Neural cell (in vitro differentiated cells): Measurements from ENCODE around the gene DLG2.

Experiments
- EP300 ChIP-seq: fragments of 450-650 bp; conservative IDR thresholded peaks from 2 replicates; pipeline ENCODE4 v1.6.1; 2014; ENCODE audit warnings: antibody characterized with exemption, mild to moderate bottlenecking, moderate library complexity; ENCODE audit not compliant: poor library complexity, severe bottlenecking
- EZH2 ChIP-seq: fragments of 200-600, 300-800 bp; shearing (Covaris generic), sonication (generic); IDR thresholded peaks from 2 replicates; pipeline ENCODE4 v1.6.1; 2014; ENCODE audit warnings: antibody characterized with exemption, low read length, borderline replicate concordance, mild to moderate bottlenecking; ENCODE audit not compliant: insufficient read depth, poor library complexity, severe bottlenecking
- POLR2AphosphoS5 ChIP-seq: IDR thresholded peaks from 2 replicates; pipeline ENCODE4 v1.6.1; 2012
- RAD21 ChIP-seq: fragments of 450-650 bp; conservative IDR thresholded peaks from 2 replicates; pipeline ENCODE4 v1.6.1; 2014; ENCODE audit warnings: antibody characterized with exemption, mild to moderate bottlenecking, moderate library complexity
- REST ChIP-seq: IDR thresholded peaks from 2 replicates; pipeline ENCODE4 v1.6.1; 2012; ENCODE audit warnings: borderline replicate concordance
- SMC3 ChIP-seq: fragments of 450-650 bp; conservative IDR thresholded peaks from 2 replicates; pipeline ENCODE4 v1.6.1; 2014; ENCODE audit warnings: antibody characterized with exemption, mild to moderate bottlenecking, moderate library complexity; ENCODE audit not compliant: poor library complexity
- TAF1 ChIP-seq: IDR thresholded peaks from 2 replicates; pipeline ENCODE4 v1.6.1; 2012; ENCODE audit warnings: low read depth
- TF ChIP-seq, protein P1 (sequence below): fragments of 450-650 bp; IDR thresholded peaks from 2 replicates; pipeline ENCODE4 v1.5.1; 2014; ENCODE audit warnings: antibody characterized with exemption, mild to moderate bottlenecking, moderate library complexity; ENCODE audit not compliant: poor library complexity, severe bottlenecking

GRCh38 chr11:84250834-84251613 lies 1376.1 kb downstream of the DLG2 start:
- TF ChIP-seq, protein P1, sequence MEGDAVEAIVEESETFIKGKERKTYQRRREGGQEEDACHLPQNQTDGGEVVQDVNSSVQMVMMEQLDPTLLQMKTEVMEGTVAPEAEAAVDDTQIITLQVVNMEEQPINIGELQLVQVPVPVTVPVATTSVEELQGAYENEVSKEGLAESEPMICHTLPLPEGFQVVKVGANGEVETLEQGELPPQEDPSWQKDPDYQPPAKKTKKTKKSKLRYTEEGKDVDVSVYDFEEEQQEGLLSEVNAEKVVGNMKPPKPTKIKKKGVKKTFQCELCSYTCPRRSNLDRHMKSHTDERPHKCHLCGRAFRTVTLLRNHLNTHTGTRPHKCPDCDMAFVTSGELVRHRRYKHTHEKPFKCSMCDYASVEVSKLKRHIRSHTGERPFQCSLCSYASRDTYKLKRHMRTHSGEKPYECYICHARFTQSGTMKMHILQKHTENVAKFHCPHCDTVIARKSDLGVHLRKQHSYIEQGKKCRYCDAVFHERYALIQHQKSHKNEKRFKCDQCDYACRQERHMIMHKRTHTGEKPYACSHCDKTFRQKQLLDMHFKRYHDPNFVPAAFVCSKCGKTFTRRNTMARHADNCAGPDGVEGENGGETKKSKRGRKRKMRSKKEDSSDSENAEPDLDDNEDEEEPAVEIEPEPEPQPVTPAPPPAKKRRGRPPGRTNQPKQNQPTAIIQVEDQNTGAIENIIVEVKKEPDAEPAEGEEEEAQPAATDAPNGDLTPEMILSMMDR: no peak
- no peak for TF ChIP-seq REST
- no peak for TF ChIP-seq RAD21
- TF ChIP-seq POLR2AphosphoS5: no peak
- no peak for TF ChIP-seq TAF1
- TF ChIP-seq EZH2: no peak
- no peak for TF ChIP-seq EP300
- TF ChIP-seq SMC3: no peak
